SK-N-SH (cell line): ENCODE results near the gene TXNDC17. TPM values are rescaled to one million over a fixed set of nuclear protein-coding genes. Genes with fewer than 3 reads are reported as not detected.

Source experiments
- CTCF ChIA-PET: fragments of 300-600, 350-600 bp; formaldehyde crosslinking; extraction: SDS; loops from one replicate; lab custom pipeline; 2021; lab: Yijun Ruan, JAX
- POLR2A ChIA-PET: fragments of 350-600 bp; sonication (Branson Sonifier 250); formaldehyde crosslinking; extraction: SDS; loops from one replicate; lab custom pipeline; 2020; ENCODE audit warnings: antibody characterized with exemption, inconsistent platforms; lab: Yijun Ruan, JAX
- DNase-seq: peaks from one replicate; pipeline ENCODE4 v3.0.0; 2012
- H2AFZ ChIP-seq: fragments of 200-600 bp; sonication (generic); 2 replicates; pipeline ENCODE4 v1.8.1; 2016; ENCODE audit warnings: antibody characterized with exemption, mild to moderate bottlenecking, low read depth
- H3F3A ChIP-seq: fragments of 200-600 bp; sonication (generic); replicated peaks from 2 replicates; pipeline ENCODE3; 2016; ENCODE audit warnings: antibody characterized with exemption, mild to moderate bottlenecking; ENCODE audit not compliant: insufficient read depth
- H3K27ac ChIP-seq, 2 experiments: fragments of 200-500 bp in 1 of 2; fragments of 200-600 bp in 1 of 2; sonication (Bioruptor generic) in 1 of 2; sonication (generic), shearing (Covaris generic) in 1 of 2; 2 replicates each; pipeline versions ENCODE4 v1.5.1 to v1.6.1; 2014 to 2016; ENCODE audit warnings: low read depth in 2 of 2, inconsistent platforms in 1 of 2, low read length in 1 of 2, mild to moderate bottlenecking in 1 of 2, mixed read lengths in 1 of 2
- H3K27me3 ChIP-seq: fragments of 200-600 bp; sonication (generic), shearing (Covaris generic); 2 replicates; pipeline ENCODE4 v1.6.1; 2016; ENCODE audit warnings: mixed run types; ENCODE audit not compliant: insufficient read depth
- H3K36me3 ChIP-seq, 2 experiments: fragments of 200-500 bp in 1 of 2; fragments of 200-600 bp in 1 of 2; sonication (Bioruptor generic) in 1 of 2; sonication (generic) in 1 of 2; replicated peaks in 1 of 2; 2 replicates each; pipeline versions ENCODE3 to v1.5.1; 2014 to 2016; ENCODE audit warnings: low read length in 1 of 2, mild to moderate bottlenecking in 1 of 2; ENCODE audit not compliant: insufficient read depth in 2 of 2, control insufficient read depth in 1 of 2
- H3K4me1 ChIP-seq, 2 experiments: fragments of 200-500 bp in 1 of 2; fragments of 200-600 bp in 1 of 2; sonication (Bioruptor generic) in 1 of 2; sonication (generic), shearing (Covaris generic) in 1 of 2; 2 replicates each; pipeline versions ENCODE4 v1.5.1 to v1.6.1; 2014 to 2016; ENCODE audit warnings: low read depth in 1 of 2, low read length in 1 of 2, mixed run types in 1 of 2; ENCODE audit not compliant: insufficient read depth in 2 of 2, control insufficient read depth in 1 of 2
- H3K4me2 ChIP-seq: fragments of 200-600 bp; sonication (generic), shearing (Covaris generic); 2 replicates; pipeline ENCODE4 v1.6.1; 2017; ENCODE audit warnings: mixed run types
- H3K4me3 ChIP-seq, 2 experiments: fragments of 200-500 bp in 1 of 2; fragments of 200-600 bp in 1 of 2; sonication (Bioruptor generic) in 1 of 2; sonication (generic), shearing (Covaris generic) in 1 of 2; 2 replicates each; pipeline versions ENCODE4 v1.5.1 to v1.8.1; 2014 to 2016; ENCODE audit warnings: low read depth in 2 of 2, inconsistent platforms in 1 of 2, low read length in 1 of 2, mild to moderate bottlenecking in 1 of 2, mixed read lengths in 1 of 2, moderate library complexity in 1 of 2
- H3K79me2 ChIP-seq: fragments of 200-600 bp; sonication (generic); 2 replicates; pipeline ENCODE4 v1.8.1; 2017; ENCODE audit warnings: mild to moderate bottlenecking; ENCODE audit not compliant: insufficient read depth
- H3K9ac ChIP-seq: fragments of 200-600 bp; sonication (generic); 2 replicates; pipeline ENCODE4 v1.6.1; 2017; ENCODE audit warnings: mixed run types
- H3K9me2 ChIP-seq: fragments of 200-600 bp; sonication (generic); 2 replicates; pipeline ENCODE4 v1.6.1; 2017; ENCODE audit warnings: mixed run types
- H3K9me3 ChIP-seq: fragments of 200-600 bp; sonication (generic); 2 replicates; pipeline ENCODE4 v1.6.1; 2017; ENCODE audit warnings: mixed run types, mild to moderate bottlenecking, moderate library complexity
- H4K20me1 ChIP-seq: fragments of 200-600 bp; sonication (generic); 2 replicates; pipeline ENCODE4 v1.6.1; 2017; ENCODE audit warnings: mild to moderate bottlenecking, mixed run types; ENCODE audit not compliant: insufficient read depth
- CHD2 ChIP-seq: fragments of 150-350 bp; IDR thresholded peaks from 2 replicates; pipeline ENCODE4 v1.6.1; 2018; ENCODE audit warnings: low read length; ENCODE audit not compliant: partially characterized antibody
- GABPA ChIP-seq: IDR thresholded peaks from 2 replicates; pipeline ENCODE4 v1.4.0; 2012; ENCODE audit warnings: low read depth, mild to moderate bottlenecking
- JUND ChIP-seq: IDR thresholded peaks from 2 replicates; pipeline ENCODE4 v1.4.0; 2012
- MEF2A ChIP-seq: IDR thresholded peaks from 2 replicates; pipeline ENCODE4 v1.4.0; 2012; ENCODE audit warnings: low read depth, borderline replicate concordance
- MXI1 ChIP-seq: IDR thresholded peaks from 2 replicates; pipeline ENCODE4 v1.6.1; 2012; ENCODE audit warnings: mild to moderate bottlenecking, low read depth, low read length, improper control_type of control experiment
- NFIC ChIP-seq: IDR thresholded peaks from 2 replicates; pipeline ENCODE4 v1.4.0; 2012; ENCODE audit warnings: borderline replicate concordance
- POLR2AphosphoS5 ChIP-seq: IDR thresholded peaks from 2 replicates; pipeline ENCODE4 v1.6.1; 2012; ENCODE audit warnings: low read depth, low read length
- RXRA ChIP-seq: IDR thresholded peaks from 2 replicates; pipeline ENCODE4 v1.4.0; 2012; ENCODE audit warnings: low read depth, mild to moderate bottlenecking, borderline replicate concordance
- SIN3A ChIP-seq: IDR thresholded peaks from 2 replicates; pipeline ENCODE4 v1.6.1; 2012; ENCODE audit warnings: low read depth, mild to moderate bottlenecking, low read length, moderate library complexity, borderline replicate concordance
- SMC3 ChIP-seq: IDR thresholded peaks from 2 replicates; pipeline ENCODE4 v1.6.1; 2012; ENCODE audit warnings: low read depth, low read length, improper control_type of control experiment
- TCF12 ChIP-seq: IDR thresholded peaks from 2 replicates; pipeline ENCODE4 v1.4.0; 2012
- YY1 ChIP-seq: IDR thresholded peaks from 2 replicates; pipeline ENCODE4 v1.4.0; 2012; ENCODE audit warnings: low read depth, mild to moderate bottlenecking
- whole genome bisulfite sequencing: methylation state at CpG from one replicate; pipeline ENCODE4 v1.1.6; 2017; ENCODE audit warnings: low lambda C conversion rate; 5-methylcytosine and 5-hydroxymethylcytosine counted together
- polyA plus RNA-seq, 3 experiments: library from polyadenylated mRNA; depleted of rRNA; stranded (reverse); fragments of >200 nt; gene quantifications; 2 replicates each; pipeline ENCODE4 v1.2.3, GENCODE V29; 2012
- TF ChIP-seq, protein P1 (sequence below): fragments of 200-600 bp; sonication (generic); IDR thresholded peaks from 2 replicates; pipeline ENCODE4 v1.6.1; 2017; ENCODE audit warnings: antibody characterized with exemption, mild to moderate bottlenecking, moderate library complexity
- TF ChIP-seq, protein P2 (sequence below): fragments of 150-350 bp; IDR thresholded peaks from 2 replicates; pipeline ENCODE4 v1.6.1; 2016; ENCODE audit warnings: mild to moderate bottlenecking, low read depth, low read length
- TF ChIP-seq, protein P3 (sequence below): IDR thresholded peaks from 2 replicates; pipeline ENCODE4 v1.4.0; 2012; ENCODE audit warnings: low read depth, borderline replicate concordance
- TF ChIP-seq, protein P4 (sequence below): IDR thresholded peaks from 2 replicates; pipeline ENCODE4 v1.4.0; 2012; ENCODE audit warnings: low read depth, borderline replicate concordance

Gene TXNDC17
- polyA plus RNA-seq, 1 of the 3 experiments (the other 2 are of a cell fraction): 644 TPM

DNA sequence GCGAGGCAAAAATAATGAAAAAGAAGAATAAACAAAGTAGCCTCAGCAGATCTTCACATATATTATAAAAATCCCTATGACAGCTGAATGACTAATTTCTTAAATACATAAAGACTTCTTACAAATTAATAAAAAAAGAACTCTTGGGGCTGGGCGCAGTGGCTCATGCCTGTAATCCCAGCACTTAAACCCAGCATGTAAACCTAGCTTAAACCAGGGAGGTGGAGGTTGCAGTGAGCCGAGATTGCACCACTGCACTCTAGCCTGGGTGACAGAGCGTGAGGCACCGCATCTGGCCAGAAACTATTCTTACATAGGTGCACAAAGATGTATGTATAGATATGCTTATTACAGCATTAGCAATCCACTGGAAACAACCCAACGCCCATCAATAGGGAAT lies 38.4 kb downstream of the TXNDC17 start:
- Histone ChIP-seq H4K20me1 (no peaks in the 10 kb centered on the region), H3K36me3 (no peaks in the 10 kb centered on the region), H3K9ac (no peak overlapping the region), H3F3A (no peaks in the 10 kb centered on the region), H2AFZ (no peak overlapping the region), H3K4me1 (no peaks in the 10 kb centered on the region), H3K4me3 (no peak overlapping the region), H3K27me3 (peaks cover 77% of the 10 kb centered on the region), H3K9me2 (no peaks in the 10 kb centered on the region), H3K4me2 (no peak overlapping the region), H3K27ac (no peak overlapping the region), H3K79me2 (no peaks in the 10 kb centered on the region), H3K9me3 (no peaks in the 10 kb centered on the region)
- ChIA-PET CTCF (interaction anchor here (0.9 to 1.6 kb wide), 2 partner anchors 13 to 52 kb away, joined by 3 to 5 read pairs; no protein-coding TSS in a partner anchor), POLR2A (no interaction called here)
- TF ChIP-seq MEF2A (no peak), YY1 (no peak), CHD2 (no peak), POLR2AphosphoS5 (no peak), SIN3A (no peak), GABPA (no peak), TCF12 (no peak), MXI1 (no peak), RXRA (no peak), NFIC (no peak), JUND (no peak)
- TF ChIP-seq, protein P1, sequence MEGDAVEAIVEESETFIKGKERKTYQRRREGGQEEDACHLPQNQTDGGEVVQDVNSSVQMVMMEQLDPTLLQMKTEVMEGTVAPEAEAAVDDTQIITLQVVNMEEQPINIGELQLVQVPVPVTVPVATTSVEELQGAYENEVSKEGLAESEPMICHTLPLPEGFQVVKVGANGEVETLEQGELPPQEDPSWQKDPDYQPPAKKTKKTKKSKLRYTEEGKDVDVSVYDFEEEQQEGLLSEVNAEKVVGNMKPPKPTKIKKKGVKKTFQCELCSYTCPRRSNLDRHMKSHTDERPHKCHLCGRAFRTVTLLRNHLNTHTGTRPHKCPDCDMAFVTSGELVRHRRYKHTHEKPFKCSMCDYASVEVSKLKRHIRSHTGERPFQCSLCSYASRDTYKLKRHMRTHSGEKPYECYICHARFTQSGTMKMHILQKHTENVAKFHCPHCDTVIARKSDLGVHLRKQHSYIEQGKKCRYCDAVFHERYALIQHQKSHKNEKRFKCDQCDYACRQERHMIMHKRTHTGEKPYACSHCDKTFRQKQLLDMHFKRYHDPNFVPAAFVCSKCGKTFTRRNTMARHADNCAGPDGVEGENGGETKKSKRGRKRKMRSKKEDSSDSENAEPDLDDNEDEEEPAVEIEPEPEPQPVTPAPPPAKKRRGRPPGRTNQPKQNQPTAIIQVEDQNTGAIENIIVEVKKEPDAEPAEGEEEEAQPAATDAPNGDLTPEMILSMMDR: no peak
- TF ChIP-seq, protein P2, sequence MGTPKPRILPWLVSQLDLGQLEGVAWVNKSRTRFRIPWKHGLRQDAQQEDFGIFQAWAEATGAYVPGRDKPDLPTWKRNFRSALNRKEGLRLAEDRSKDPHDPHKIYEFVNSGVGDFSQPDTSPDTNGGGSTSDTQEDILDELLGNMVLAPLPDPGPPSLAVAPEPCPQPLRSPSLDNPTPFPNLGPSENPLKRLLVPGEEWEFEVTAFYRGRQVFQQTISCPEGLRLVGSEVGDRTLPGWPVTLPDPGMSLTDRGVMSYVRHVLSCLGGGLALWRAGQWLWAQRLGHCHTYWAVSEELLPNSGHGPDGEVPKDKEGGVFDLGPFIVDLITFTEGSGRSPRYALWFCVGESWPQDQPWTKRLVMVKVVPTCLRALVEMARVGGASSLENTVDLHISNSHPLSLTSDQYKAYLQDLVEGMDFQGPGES: no peak
- TF ChIP-seq, protein P3, sequence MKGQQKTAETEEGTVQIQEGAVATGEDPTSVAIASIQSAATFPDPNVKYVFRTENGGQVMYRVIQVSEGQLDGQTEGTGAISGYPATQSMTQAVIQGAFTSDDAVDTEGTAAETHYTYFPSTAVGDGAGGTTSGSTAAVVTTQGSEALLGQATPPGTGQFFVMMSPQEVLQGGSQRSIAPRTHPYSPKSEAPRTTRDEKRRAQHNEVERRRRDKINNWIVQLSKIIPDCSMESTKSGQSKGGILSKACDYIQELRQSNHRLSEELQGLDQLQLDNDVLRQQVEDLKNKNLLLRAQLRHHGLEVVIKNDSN: no peak
- WGBS: 6% methylated on average over 6 of the region's 6 CpGs
- no peak for DNase-seq

DNA sequence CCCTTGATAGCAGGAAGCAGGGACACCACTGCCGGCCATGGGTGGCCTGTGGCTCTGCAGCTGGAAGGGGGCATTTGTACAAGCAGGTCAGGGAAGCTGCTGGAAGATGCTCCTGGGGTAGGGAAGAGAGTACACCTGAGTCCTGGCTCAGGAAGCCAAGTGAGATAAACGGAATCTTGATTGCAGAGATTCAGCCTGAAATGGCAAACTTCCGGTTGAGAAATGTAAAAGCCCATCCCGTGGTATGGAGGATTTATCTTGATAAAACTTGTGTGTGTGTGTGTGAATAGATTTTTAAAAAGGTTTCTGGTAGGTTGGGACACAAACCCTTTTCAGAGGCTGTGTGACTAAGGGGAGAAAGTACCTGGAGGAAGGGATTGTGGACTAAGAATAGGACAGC lies 40.3 kb downstream of the TXNDC17 start:
- DNase-seq: no peak
- H3K27ac ChIP-seq: no peak overlapping the region
- H3K27me3 ChIP-seq: peaks cover 83% of the 10 kb centered on the region
- no peaks in the 10 kb centered on the region for H3K9me2 ChIP-seq
- H3K4me1 ChIP-seq: no peaks in the 10 kb centered on the region
- H3K36me3 ChIP-seq: no peaks in the 10 kb centered on the region
- no peaks in the 10 kb centered on the region for H3K79me2 ChIP-seq
- no peak overlapping the region for H2AFZ ChIP-seq
- no peak overlapping the region for H3K4me3 ChIP-seq
- no peaks in the 10 kb centered on the region for H3F3A ChIP-seq
- no peak overlapping the region for H3K4me2 ChIP-seq
- H4K20me1 ChIP-seq: no peaks in the 10 kb centered on the region
- TF ChIP-seq POLR2AphosphoS5 (no peak), SMC3 (no peak)
- TF ChIP-seq, protein P3: no peak
- TF ChIP-seq, protein P4, sequence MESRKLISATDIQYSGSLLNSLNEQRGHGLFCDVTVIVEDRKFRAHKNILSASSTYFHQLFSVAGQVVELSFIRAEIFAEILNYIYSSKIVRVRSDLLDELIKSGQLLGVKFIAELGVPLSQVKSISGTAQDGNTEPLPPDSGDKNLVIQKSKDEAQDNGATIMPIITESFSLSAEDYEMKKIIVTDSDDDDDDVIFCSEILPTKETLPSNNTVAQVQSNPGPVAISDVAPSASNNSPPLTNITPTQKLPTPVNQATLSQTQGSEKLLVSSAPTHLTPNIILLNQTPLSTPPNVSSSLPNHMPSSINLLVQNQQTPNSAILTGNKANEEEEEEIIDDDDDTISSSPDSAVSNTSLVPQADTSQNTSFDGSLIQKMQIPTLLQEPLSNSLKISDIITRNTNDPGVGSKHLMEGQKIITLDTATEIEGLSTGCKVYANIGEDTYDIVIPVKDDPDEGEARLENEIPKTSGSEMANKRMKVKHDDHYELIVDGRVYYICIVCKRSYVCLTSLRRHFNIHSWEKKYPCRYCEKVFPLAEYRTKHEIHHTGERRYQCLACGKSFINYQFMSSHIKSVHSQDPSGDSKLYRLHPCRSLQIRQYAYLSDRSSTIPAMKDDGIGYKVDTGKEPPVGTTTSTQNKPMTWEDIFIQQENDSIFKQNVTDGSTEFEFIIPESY: no peak
- ChIA-PET CTCF (interaction anchor here (1.4 kb wide), 1 partner anchor 15 kb away, joined by 7 read pairs; no protein-coding TSS in a partner anchor), POLR2A (no interaction called here)
- no peak overlapping the region for H3K9ac ChIP-seq
- no peaks in the 10 kb centered on the region for H3K9me3 ChIP-seq
- WGBS: 7% methylated on average over 4 of the region's 4 CpGs
